Neural cell (in vitro differentiated cells): ENCODE results near the gene MARF1. TPM values are rescaled to one million over a fixed set of nuclear protein-coding genes. Genes with fewer than 3 reads are reported as not detected.

Experiments
- H2AFZ ChIP-seq: fragments of 200-600, 300-800 bp; sonication (generic), shearing (Covaris generic); 2 replicates; pipeline ENCODE4 v1.6.0; 2014; ENCODE audit warnings: low read depth, mild to moderate bottlenecking, antibody characterized with exemption, low read length, moderate library complexity
- H3F3A ChIP-seq: fragments of 200-600 bp; shearing (Covaris generic); 2 replicates; pipeline ENCODE4 v1.6.1; 2016; ENCODE audit warnings: mild to moderate bottlenecking, moderate library complexity, mixed read lengths, antibody characterized with exemption, low read length; ENCODE audit not compliant: insufficient read depth, poor library complexity, severe bottlenecking
- H3K27ac ChIP-seq: fragments of 200-600, 300-800 bp; sonication (generic), shearing (Covaris generic); 2 replicates; pipeline ENCODE4 v1.5.1; 2014; ENCODE audit warnings: mild to moderate bottlenecking, low read length, moderate library complexity
- H3K27me3 ChIP-seq: fragments of 300-800, 200-600 bp; sonication (generic), shearing (Covaris generic); 2 replicates; pipeline ENCODE4 v1.6.0; 2014; ENCODE audit warnings: mild to moderate bottlenecking, low read depth, low read length, moderate library complexity; ENCODE audit not compliant: insufficient read depth
- H3K36me3 ChIP-seq: fragments of 300-800, 200-600 bp; sonication (generic), shearing (Covaris generic); 2 replicates; pipeline ENCODE4 v1.5.1; 2014; ENCODE audit warnings: mild to moderate bottlenecking, antibody characterized with exemption, low read length, moderate library complexity; ENCODE audit not compliant: insufficient read depth
- H3K4me2 ChIP-seq: fragments of 300-800, 200-600 bp; sonication (generic), shearing (Covaris generic); 2 replicates; pipeline ENCODE4 v1.6.0; 2014; ENCODE audit warnings: mild to moderate bottlenecking, low read length
- H3K4me3 ChIP-seq: fragments of 300-800, 200-600 bp; sonication (generic), shearing (Covaris generic); 2 replicates; pipeline ENCODE4 v1.5.1; 2014; ENCODE audit warnings: mild to moderate bottlenecking, low read length, moderate library complexity
- H3K79me2 ChIP-seq: fragments of 200-600 bp; shearing (Covaris generic); replicated peaks from 2 replicates; pipeline ENCODE4 v1.6.0; 2014; ENCODE audit warnings: mild to moderate bottlenecking, low read length, moderate library complexity; ENCODE audit not compliant: insufficient read depth
- H3K9ac ChIP-seq: fragments of 300-800, 200-600 bp; sonication (generic), shearing (Covaris generic); 2 replicates; pipeline ENCODE4 v1.6.1; 2016; ENCODE audit warnings: mild to moderate bottlenecking, low read length, mixed read lengths
- H3K9me2 ChIP-seq: fragments of 200-600 bp; shearing (Covaris generic); 2 replicates; pipeline ENCODE4 v1.6.1; 2016; ENCODE audit warnings: mild to moderate bottlenecking, low read length, mixed read lengths; ENCODE audit not compliant: insufficient read depth
- H3K9me3 ChIP-seq: fragments of 200-600, 300-800 bp; sonication (generic), shearing (Covaris generic); 2 replicates; pipeline ENCODE4 v1.6.1; 2016; ENCODE audit warnings: mild to moderate bottlenecking, mixed run types, low read length, moderate library complexity, mixed read lengths
- H4K20me1 ChIP-seq: fragments of 200-600 bp; shearing (Covaris generic); 2 replicates; pipeline ENCODE4 v1.6.1; 2016; ENCODE audit warnings: mild to moderate bottlenecking, mixed run types; ENCODE audit not compliant: insufficient read depth
- CTCF ChIP-seq: fragments of 450-650 bp; IDR thresholded peaks from 2 replicates; pipeline ENCODE4 v1.5.1; 2014; ENCODE audit warnings: antibody characterized with exemption, mild to moderate bottlenecking, moderate library complexity; ENCODE audit not compliant: poor library complexity, severe bottlenecking
- EP300 ChIP-seq: fragments of 450-650 bp; conservative IDR thresholded peaks from 2 replicates; pipeline ENCODE4 v1.6.1; 2014; ENCODE audit warnings: antibody characterized with exemption, mild to moderate bottlenecking, moderate library complexity; ENCODE audit not compliant: poor library complexity, severe bottlenecking
- POLR2AphosphoS5 ChIP-seq: IDR thresholded peaks from 2 replicates; pipeline ENCODE4 v1.6.1; 2012
- RAD21 ChIP-seq: fragments of 450-650 bp; conservative IDR thresholded peaks from 2 replicates; pipeline ENCODE4 v1.6.1; 2014; ENCODE audit warnings: antibody characterized with exemption, mild to moderate bottlenecking, moderate library complexity
- SMC3 ChIP-seq: fragments of 450-650 bp; conservative IDR thresholded peaks from 2 replicates; pipeline ENCODE4 v1.6.1; 2014; ENCODE audit warnings: antibody characterized with exemption, mild to moderate bottlenecking, moderate library complexity; ENCODE audit not compliant: poor library complexity
- TAF1 ChIP-seq: IDR thresholded peaks from 2 replicates; pipeline ENCODE4 v1.6.1; 2012; ENCODE audit warnings: low read depth
- polyA plus RNA-seq: library from polyadenylated mRNA; depleted of rRNA; stranded (reverse); fragments of >200 nt; gene quantifications from 2 replicates; pipeline ENCODE4 v1.2.3, GENCODE V29; 2014
- TF ChIP-seq, protein P1 (sequence below): IDR thresholded peaks from 2 replicates; pipeline ENCODE4 v1.6.1; 2012; ENCODE audit warnings: borderline replicate concordance

Gene MARF1
- polyA plus RNA-seq, 1 donor from 2014 or later: 23.2 TPM

- H3K27ac ChIP-seq: no peak overlapping the region
- no peak for TF ChIP-seq EP300
- TF ChIP-seq, protein P1, sequence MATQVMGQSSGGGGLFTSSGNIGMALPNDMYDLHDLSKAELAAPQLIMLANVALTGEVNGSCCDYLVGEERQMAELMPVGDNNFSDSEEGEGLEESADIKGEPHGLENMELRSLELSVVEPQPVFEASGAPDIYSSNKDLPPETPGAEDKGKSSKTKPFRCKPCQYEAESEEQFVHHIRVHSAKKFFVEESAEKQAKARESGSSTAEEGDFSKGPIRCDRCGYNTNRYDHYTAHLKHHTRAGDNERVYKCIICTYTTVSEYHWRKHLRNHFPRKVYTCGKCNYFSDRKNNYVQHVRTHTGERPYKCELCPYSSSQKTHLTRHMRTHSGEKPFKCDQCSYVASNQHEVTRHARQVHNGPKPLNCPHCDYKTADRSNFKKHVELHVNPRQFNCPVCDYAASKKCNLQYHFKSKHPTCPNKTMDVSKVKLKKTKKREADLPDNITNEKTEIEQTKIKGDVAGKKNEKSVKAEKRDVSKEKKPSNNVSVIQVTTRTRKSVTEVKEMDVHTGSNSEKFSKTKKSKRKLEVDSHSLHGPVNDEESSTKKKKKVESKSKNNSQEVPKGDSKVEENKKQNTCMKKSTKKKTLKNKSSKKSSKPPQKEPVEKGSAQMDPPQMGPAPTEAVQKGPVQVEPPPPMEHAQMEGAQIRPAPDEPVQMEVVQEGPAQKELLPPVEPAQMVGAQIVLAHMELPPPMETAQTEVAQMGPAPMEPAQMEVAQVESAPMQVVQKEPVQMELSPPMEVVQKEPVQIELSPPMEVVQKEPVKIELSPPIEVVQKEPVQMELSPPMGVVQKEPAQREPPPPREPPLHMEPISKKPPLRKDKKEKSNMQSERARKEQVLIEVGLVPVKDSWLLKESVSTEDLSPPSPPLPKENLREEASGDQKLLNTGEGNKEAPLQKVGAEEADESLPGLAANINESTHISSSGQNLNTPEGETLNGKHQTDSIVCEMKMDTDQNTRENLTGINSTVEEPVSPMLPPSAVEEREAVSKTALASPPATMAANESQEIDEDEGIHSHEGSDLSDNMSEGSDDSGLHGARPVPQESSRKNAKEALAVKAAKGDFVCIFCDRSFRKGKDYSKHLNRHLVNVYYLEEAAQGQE: no peak
- TF ChIP-seq TAF1: no peak
- no peak for TF ChIP-seq POLR2AphosphoS5
- no peak for TF ChIP-seq RAD21
- no peak for TF ChIP-seq CTCF
- no peak for TF ChIP-seq SMC3
These were observed 2.0 kb downstream of the MARF1 start for GRCh38 chr16:15640966-15641365.

DNA sequence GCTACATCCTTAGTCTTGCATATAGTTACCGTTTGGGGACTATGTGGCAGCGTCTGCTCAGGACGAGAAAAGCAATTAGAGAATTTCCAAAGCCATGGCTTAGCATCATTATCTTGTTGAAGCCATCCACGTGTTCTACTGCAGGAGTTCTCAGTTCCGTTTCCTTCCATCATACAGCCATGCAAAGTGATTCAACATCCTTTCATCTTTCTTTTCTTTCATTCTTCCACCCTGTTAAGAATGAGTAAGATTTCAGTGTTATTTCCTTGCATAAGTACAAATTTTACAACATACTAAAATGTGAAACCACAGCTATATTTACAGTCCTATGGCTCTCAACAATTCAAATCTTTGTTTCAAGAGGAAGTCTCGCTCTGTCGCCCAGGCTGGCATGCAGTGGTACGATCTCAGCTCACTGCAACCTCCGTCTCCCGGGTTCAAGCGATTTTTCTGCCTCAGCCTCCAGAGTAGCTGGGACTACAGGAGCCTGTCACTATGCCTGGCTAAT lies 3.8 kb downstream of the MARF1 start:
- no peaks in the 10 kb centered on the region for H3K9me3 ChIP-seq
- no peak overlapping the region for H3K4me3 ChIP-seq
- peaks cover 3% of the 10 kb centered on the region for H3K36me3 ChIP-seq
- no peaks in the 10 kb centered on the region for H4K20me1 ChIP-seq
- H3K27me3 ChIP-seq: no peaks in the 10 kb centered on the region
- no peak overlapping the region for H2AFZ ChIP-seq
- H3K79me2 ChIP-seq: peaks cover 34% of the 10 kb centered on the region
- no peaks in the 10 kb centered on the region for H3K9me2 ChIP-seq
- H3K9ac ChIP-seq: no peak overlapping the region
- H3F3A ChIP-seq: no peaks in the 10 kb centered on the region
- TF ChIP-seq, protein P1: no peak
- TF ChIP-seq EP300 (no peak), POLR2AphosphoS5 (no peak)
- no peak overlapping the region for H3K4me2 ChIP-seq
- H3K27ac ChIP-seq: no peak overlapping the region

More at GRCh38 chr16:15640966-15641365, 2.0 kb downstream of the MARF1 start:
- Histone ChIP-seq H3K4me2 (no peak overlapping the region), H2AFZ (no peak overlapping the region), H3K9me2 (no peaks in the 10 kb centered on the region), H3K36me3 (peaks cover 3% of the 10 kb centered on the region), H3K9me3 (no peaks in the 10 kb centered on the region), H3F3A (no peaks in the 10 kb centered on the region), H4K20me1 (no peaks in the 10 kb centered on the region), H3K4me3 (peak overlapping the region; percentile 90), H3K27me3 (no peaks in the 10 kb centered on the region), H3K9ac (no peak overlapping the region), H3K79me2 (peaks cover 29% of the 10 kb centered on the region)
